PFSK-1 (cell line): ENCODE data around the gene ABCA8.

Experiments
- FOXP2 ChIP-seq: optimal IDR thresholded peaks from 2 replicates; pipeline ENCODE3; 2011; ENCODE audit warnings: borderline replicate concordance, control low read depth, inconsistent platforms; ENCODE audit not compliant: insufficient read depth; ENCODE audit errors: extremely low read length, extremely low read depth
- POLR2AphosphoS5 ChIP-seq: IDR thresholded peaks from 2 replicates; pipeline ENCODE4 v1.6.1; 2012; ENCODE audit warnings: low read depth, mild to moderate bottlenecking, control low read depth, low read length, moderate library complexity
- REST ChIP-seq, 2 experiments: IDR thresholded peaks; 2 replicates each; pipeline versions ENCODE4 v1.6.1 to v1.8.0; 2011 to 2012; ENCODE audit warnings: low read depth in 2 of 2, low read length in 2 of 2, control low read depth in 1 of 2, inconsistent platforms in 1 of 2, mild to moderate bottlenecking in 1 of 2, moderate library complexity in 1 of 2; ENCODE audit not compliant: insufficient read depth in 1 of 2
- SIN3A ChIP-seq: IDR thresholded peaks from 2 replicates; pipeline ENCODE4 v1.6.1; 2012; ENCODE audit warnings: mild to moderate bottlenecking, low read length, moderate library complexity, borderline replicate concordance; ENCODE audit not compliant: insufficient read depth
- TAF1 ChIP-seq: IDR thresholded peaks from 2 replicates; pipeline ENCODE4 v1.6.1; 2012; ENCODE audit warnings: low read length, control low read depth, borderline replicate concordance; ENCODE audit not compliant: insufficient read depth

ABCA8 gene

GRCh38 chr17:68847711-68848110, 107.5 kb downstream of the ABCA8 start:
- TF ChIP-seq POLR2AphosphoS5 (no peak), FOXP2 (no peak), REST (IDR thresholded peaks at IDR 0.05; ENCODE audit: insufficient read depth in 1 of 2, low read depth in 2 of 2, low read length in 2 of 2) (no peak), SIN3A (no peak)

GRCh38 chr17:68843522-68843921, 111.7 kb downstream of the ABCA8 start:
- TF ChIP-seq FOXP2 (no peak), SIN3A (no peak), REST (IDR thresholded peaks at IDR 0.05; ENCODE audit: insufficient read depth in 1 of 2, low read depth in 2 of 2, low read length in 2 of 2) (no peak), POLR2AphosphoS5 (no peak), TAF1 (no peak)

- TF ChIP-seq POLR2AphosphoS5 (no peak), REST (IDR thresholded peaks at IDR 0.05; ENCODE audit: insufficient read depth in 1 of 2, low read depth in 2 of 2, low read length in 2 of 2) (no peak), TAF1 (no peak), SIN3A (no peak), FOXP2 (no peak)
Observed at GRCh38 chr17:68840073-68840472, 115.1 kb downstream of the ABCA8 start.

GRCh38 chr17:68835071-68835470, 120.1 kb downstream of the ABCA8 start:
- TF ChIP-seq SIN3A (no peak), POLR2AphosphoS5 (no peak), FOXP2 (no peak), REST (IDR thresholded peaks at IDR 0.05; ENCODE audit: insufficient read depth in 1 of 2, low read depth in 2 of 2, low read length in 2 of 2) (no peak), TAF1 (no peak)

GRCh38 chr17:68834328-68834836, 120.8 kb downstream of the ABCA8 start:
- TF ChIP-seq FOXP2 (no peak), REST (IDR thresholded peaks at IDR 0.05; ENCODE audit: insufficient read depth in 1 of 2, low read depth in 2 of 2, low read length in 2 of 2) (no peak), SIN3A (no peak), POLR2AphosphoS5 (no peak), TAF1 (no peak)
